HG03442 (cell line): ENCODE measurements around the gene KCTD13.
"Not testable (repeated sequence)": the region's sequence is repeated elsewhere in the genome, so short reads cannot be mapped to it uniquely, and the experiment has no call there.

ENCODE experiments used
- ATAC-seq: cut with Tn5 transposase; IDR thresholded peaks from one replicate; pipeline ENCODE4 v1.9.1; 2021; ENCODE audit warnings: mild to moderate bottlenecking, moderate library complexity; ENCODE audit not compliant: unreplicated experiment

The KCTD13 gene

DNA sequence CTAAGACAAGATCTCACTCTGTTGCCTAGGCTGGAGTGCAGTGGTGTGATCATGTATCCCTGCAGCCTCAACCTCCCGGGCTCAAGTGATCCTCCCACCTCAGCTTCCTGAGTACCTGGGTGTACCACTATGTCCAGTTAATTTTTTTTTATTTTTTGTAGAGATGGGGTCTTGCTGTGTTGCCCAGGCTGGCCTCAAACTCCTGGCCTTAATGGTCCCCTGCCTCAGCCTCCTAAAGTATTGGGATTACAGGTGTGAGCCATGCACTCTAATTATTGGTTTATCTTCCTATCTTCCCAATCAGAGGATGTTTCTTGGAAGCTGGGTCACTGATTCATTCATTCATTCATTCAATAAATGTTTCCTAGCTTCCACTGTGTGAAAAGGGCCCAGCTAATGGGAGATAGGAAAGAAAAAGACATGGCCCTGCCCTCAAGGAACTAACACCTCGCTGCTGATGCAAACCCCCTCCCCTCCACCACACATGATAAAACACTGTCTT lies 17.3 kb downstream of the KCTD13 start:
- no peak for ATAC-seq

GRCh38 chr16:29907973-29908372 lies 18.1 kb downstream of the KCTD13 start:
- ATAC-seq: no peak

- no peak for ATAC-seq
Measured at GRCh38 chr16:29906520-29907244, 19.3 kb downstream of the KCTD13 start.

GRCh38 chr16:29905668-29906067 lies 20.4 kb downstream of the KCTD13 start:
- ATAC-seq: no peak

DNA sequence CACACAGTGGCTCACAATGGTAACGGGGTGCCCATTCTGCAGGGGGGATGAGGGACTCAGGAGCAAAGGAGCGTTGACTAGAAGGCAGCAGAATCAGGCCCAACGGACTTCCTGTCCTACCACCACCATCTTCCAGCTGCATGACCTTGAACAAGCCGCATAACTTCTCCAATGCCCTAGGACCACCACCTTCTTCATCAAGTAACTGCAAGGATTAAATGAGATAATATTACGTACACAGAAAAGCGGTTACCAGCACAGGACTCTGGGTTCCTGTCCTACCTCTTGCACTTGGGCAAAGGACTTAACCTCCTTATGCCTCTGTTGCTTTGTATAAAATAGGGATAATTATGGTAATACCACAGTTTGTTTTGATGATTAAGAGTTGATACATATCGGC lies 21.1 kb downstream of the KCTD13 start:
- ATAC-seq: no peak

DNA sequence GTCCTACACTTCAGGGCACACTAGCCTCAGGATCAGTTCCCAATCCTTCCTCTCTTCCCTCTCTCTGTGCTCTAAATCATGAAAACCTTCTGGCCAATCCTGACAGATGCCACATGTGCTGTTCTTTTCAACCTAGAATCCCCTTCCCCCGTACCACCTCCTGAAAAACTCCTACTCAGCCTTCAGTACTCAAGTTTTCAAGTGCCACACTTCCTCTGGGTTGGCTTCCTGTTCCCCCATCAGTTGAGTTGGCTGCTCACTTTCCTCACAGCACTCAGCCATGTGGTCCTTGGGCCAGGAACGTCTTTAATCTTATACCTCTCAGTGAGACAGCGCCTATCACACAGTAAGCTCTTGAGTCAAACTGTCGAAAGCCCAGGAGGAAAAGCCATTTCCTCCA lies 22.4 kb downstream of the KCTD13 start:
- no peak for ATAC-seq

GRCh38 chr16:29901607-29901945 lies 24.4 kb downstream of the KCTD13 start:
- ATAC-seq: no peak

- ATAC-seq: no peak
Measured at GRCh38 chr16:29900888-29901606, 25.0 kb downstream of the KCTD13 start.

GRCh38 chr16:29900102-29900887 lies 25.7 kb downstream of the KCTD13 start, which contains the start of gene ASPHD1:
TSS of gene ASPHD1 (plus strand) at chr16:29900488. CDS start at chr16:29900972, 484 bp downstream.
- ATAC-seq: peak; percentile 49

- ATAC-seq: no peak
Measured at GRCh38 chr16:29899516-29900101, 26.4 kb downstream of the KCTD13 start, which contains the start of gene SEZ6L2. TSS of gene SEZ6L2 (minus strand) at chr16:29899550. CDS start at chr16:29899019, 531 bp downstream.

DNA sequence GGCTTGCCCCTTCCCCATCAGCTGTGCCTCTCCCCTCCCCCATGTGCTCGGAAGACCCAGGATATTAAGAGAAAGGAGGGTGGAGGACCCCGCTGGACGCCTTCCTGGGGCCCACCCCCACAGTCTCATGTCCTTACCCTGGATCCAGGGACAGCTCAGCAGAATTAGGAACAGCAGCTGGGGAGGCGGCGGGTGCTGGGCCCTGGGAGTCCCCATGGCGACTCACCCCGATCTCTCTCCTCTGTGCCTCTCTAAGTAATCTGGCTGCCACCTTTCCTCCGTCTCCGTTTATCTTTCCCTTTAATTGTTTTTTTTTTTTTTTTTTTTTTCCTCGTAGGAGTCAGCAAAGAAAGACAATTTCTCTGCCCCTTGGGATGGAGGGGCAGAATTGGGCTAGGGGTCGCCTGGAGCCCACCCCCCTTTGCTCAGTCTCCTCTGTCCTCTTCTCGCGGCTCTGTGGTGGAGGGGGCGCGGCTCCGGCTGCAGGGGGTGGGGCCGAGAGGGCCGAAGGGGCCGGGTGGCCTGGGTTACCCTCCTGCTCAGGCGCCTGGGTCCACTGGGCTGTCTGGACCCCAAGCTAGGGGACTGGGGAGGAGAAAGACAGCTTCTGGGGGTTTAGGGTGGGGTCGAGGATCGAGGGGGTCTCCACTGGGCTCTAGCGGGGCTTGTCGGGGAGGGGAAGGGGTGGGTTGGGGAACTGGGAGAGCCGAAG lies 27.1 kb downstream of the KCTD13 start:
- no peak for ATAC-seq

- no peak for ATAC-seq
Measured at GRCh38 chr16:29898135-29898803, 27.8 kb downstream of the KCTD13 start.

DNA sequence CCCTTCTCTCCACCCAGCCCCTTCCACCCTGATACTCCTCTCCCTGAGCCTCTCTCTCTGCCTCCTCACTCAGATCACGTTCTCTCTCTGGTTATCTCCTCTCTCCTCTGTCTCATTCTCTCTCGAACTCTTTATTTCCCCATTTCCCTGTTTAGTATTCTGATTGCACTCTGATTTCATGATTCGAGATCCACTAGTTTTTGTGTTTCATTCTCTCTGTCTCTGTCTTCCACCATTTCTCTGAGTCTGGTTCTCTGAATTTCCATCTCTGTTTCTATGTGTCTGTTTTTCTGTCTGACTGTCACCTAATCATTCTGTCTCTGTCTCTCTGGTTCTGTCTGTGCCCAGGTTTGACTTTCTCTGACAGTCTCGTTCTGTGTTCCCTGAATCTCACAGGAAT lies 28.7 kb downstream of the KCTD13 start:
- no peak for ATAC-seq

GRCh38 chr16:29896841-29897240 lies 29.2 kb downstream of the KCTD13 start:
- no peak for ATAC-seq

DNA sequence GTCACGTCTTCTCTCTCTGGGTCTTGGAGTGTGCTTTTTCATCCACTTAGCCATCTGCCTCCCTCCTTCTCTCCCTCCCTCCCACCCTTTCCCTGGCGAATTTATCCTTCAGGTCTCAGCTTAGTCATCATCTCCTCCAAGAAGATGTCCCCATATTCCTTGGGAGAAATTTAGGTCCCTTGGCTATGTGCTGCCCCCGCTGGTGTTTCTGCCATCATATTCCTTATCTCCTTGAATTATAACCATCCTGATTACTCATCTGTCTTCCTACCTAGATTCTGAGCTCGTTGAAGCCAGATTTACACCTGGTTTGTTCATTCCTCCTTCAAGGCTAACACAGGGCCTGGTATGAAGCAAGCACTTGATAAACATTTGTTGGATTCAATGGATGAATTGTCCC lies 31.7 kb downstream of the KCTD13 start:
- ATAC-seq: no peak

DNA sequence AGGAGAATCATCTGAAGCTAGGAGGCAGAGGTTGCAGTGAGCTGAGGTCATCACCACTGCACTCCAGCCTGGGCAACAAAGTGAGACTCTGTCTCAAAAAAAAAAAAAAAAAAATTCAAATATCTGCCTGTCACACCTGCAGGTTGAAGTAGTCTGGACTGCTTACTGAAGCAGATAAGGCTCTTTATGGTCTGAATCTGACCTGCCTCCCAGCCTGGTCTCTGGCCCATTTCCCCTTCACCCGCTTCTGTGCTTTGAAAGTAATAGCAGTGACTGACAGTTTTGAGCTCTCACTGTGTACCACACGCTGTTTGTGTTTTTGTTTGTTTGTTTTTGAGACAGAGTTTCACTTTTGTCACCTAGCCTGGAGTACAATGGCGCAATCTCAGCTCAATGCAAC lies 32.5 kb downstream of the KCTD13 start:
- no peak for ATAC-seq

- no peak for ATAC-seq
Measured at GRCh38 chr16:29892458-29892813, 33.6 kb downstream of the KCTD13 start.

GRCh38 chr16:29891525-29892457 lies 34.2 kb downstream of the KCTD13 start:
- ATAC-seq: no peak

DNA sequence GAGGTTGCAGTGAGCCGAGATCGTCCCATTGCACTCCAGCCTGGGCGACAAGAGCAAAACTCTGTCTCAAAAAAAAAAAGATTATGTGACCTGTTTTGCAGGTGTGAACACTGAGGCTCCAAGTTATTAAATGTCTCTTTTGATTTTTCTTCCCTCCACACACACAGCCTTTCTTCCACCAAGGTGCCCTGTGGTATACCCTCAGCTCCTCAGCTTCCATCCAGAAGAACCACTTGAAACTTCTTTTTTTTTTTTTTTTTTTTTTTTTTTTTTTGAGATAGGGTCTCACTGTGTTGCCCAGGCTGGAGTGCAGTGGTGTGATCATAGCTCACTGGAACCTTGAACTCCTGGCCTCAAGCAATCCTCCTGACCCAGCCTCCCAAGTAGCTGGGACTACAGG lies 36.7 kb downstream of the KCTD13 start:
- ATAC-seq: not testable (repeated sequence)
